22Rv1 (cell line): ENCODE data around the gene TRIP12.
"Not testable (repeated sequence)": the region's sequence is repeated elsewhere in the genome, so short reads cannot be mapped to it uniquely, and the experiment has no call there.

ENCODE experiments used
- H3K27ac ChIP-seq: fragments of 450-650 bp; 2 replicates; pipeline ENCODE4 v1.5.1; 2017
- ZFX ChIP-seq: fragments of 450-650 bp; IDR thresholded peaks from 2 replicates; pipeline ENCODE4 v1.6.1; 2017; ENCODE audit warnings: antibody characterized with exemption, borderline replicate concordance
- TF ChIP-seq, protein P1 (sequence below): fragments of 450-650 bp; IDR thresholded peaks from 2 replicates; pipeline ENCODE4 v1.5.1; 2017; ENCODE audit warnings: mild to moderate bottlenecking

TRIP12 gene

DNA sequence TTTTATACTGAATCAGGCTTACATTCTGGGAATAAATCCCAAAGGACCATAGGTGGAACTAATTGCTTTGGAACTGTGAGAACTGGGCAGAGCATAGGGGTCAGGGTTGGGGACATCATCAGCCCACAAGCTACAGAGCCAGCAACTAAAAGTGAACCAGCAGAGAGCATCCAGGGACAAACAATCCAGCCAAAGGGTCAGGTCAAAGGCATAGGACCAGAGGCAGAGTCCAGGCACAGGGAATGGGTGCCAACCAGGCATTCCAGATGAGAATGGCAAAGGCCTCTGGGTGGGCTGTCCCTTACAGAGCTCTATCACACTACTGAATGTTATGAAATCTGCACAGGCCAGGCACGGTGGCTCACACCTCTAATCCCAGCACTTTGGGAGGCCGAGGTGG, 195.2 kb downstream of the TRIP12 start:
- H3K27ac ChIP-seq: no peak overlapping the region
- TF ChIP-seq, protein P1, sequence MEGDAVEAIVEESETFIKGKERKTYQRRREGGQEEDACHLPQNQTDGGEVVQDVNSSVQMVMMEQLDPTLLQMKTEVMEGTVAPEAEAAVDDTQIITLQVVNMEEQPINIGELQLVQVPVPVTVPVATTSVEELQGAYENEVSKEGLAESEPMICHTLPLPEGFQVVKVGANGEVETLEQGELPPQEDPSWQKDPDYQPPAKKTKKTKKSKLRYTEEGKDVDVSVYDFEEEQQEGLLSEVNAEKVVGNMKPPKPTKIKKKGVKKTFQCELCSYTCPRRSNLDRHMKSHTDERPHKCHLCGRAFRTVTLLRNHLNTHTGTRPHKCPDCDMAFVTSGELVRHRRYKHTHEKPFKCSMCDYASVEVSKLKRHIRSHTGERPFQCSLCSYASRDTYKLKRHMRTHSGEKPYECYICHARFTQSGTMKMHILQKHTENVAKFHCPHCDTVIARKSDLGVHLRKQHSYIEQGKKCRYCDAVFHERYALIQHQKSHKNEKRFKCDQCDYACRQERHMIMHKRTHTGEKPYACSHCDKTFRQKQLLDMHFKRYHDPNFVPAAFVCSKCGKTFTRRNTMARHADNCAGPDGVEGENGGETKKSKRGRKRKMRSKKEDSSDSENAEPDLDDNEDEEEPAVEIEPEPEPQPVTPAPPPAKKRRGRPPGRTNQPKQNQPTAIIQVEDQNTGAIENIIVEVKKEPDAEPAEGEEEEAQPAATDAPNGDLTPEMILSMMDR: no peak
- TF ChIP-seq ZFX: no peak

DNA sequence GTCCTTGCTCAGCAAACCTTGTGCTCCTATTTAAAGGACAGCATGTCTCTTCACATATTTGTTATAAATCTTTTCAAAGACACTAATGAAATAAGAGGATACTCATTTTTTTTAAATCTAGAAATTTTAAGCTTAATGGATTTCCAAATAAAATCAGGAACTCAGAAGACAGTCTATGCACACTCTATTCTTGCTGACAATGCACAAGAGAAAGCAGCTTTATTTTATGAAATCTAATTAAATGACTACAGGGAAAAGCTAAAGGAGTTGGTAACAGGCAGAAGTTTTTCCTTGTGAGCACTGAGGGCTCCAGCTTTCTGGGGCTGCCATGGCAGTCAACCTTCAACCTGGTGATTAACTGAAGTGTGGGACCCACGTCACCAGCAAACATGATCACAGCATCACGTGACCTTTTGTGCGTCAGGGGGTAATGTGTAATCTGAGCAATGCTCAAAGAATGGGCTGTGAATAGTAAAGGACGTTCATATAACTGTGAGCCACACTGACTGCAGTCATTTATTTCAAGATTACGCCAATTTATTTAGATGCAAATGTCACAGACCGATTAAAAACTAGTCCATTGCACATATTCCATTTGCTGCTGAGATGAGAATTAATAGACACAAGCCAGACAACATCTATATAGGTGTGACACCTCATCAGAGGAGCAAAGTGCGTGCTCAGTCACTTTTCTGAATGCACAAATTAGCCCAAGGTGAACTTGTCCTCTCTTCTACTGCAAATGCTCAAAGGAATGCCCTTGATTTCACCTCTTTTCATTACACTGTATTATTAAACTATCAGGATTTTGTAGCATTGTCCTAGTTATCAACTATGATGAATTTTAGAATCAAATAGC, 195.9 kb downstream of the TRIP12 start:
- no peak overlapping the region for H3K27ac ChIP-seq
- TF ChIP-seq ZFX: no peak
- TF ChIP-seq, protein P1: no peak

DNA sequence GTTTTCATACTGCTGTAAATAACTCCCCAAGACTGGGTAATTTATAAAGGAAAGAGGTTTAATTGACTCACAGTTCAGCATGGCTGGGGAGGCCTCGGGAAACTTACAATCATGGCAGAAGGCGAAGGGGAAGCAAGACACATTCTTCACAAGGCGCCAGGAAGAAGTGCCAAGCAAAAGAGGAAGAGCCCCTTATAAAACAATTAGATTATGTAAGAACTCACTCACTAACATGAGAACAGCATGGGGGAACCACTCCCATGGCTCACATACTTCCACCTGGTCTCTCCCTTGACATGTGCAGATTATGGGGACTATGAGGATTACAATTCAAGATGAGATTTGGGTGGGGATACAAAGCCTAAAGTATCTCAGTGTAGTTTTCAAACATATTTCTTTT, 198.6 kb downstream of the TRIP12 start:
- not testable (repeated sequence) for H3K27ac ChIP-seq

DNA sequence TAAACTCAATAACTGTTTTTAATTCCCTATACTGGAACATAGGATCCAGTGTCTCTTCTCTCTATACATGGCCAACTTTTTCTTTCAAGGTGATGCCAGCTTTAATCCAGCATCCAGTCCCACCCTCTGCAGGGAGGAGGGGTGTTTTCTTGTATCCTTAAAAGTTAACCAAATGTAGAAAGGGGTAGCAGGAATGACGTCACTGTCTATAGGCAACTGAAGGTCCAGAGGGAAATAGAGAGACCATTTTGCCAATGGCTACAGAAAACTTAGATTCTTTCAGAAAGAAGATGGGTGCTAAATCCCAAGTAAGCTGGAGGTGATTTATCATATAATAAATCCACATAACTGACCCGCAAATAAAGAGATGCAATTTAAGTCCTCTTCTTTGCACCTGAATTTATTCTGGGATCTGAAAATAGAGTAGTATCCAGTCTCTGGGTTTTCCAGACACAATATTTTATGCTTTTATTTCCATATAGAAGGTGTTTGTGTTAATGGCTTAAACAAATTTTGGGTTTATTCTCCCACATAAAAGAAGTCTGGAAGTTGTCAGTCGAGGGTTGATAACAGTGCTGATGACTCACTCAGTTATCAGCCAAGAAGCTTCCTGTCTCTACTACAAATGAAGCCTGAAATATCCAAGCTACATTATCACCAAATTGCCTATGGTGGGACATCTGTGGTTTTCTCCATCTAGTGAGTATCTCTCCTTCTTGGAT, 201.7 kb downstream of the TRIP12 start:
- TF ChIP-seq, protein P1: no peak
- TF ChIP-seq ZFX: no peak
- no peak overlapping the region for H3K27ac ChIP-seq

DNA sequence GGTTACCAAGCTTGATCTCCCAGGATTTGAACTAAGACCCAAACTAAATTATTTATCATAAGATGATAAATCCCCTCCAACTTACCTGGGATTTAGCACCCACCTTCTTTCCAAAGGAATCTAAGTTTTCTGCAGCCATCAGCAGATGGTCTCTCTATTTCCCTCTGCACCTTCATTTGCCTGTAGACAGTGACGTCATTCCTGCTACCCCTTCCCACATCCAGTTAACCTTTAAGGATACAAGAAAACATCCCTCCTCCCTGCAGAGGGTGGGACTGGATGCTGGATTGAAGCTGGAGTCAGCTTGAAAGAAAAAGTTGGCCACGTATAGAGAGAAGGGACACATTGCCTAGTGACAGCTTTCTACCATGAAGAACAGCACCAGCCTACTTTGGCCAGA, 203.8 kb downstream of the TRIP12 start:
- H3K27ac ChIP-seq: no peak overlapping the region
- TF ChIP-seq, protein P1: no peak
- TF ChIP-seq ZFX: no peak

DNA sequence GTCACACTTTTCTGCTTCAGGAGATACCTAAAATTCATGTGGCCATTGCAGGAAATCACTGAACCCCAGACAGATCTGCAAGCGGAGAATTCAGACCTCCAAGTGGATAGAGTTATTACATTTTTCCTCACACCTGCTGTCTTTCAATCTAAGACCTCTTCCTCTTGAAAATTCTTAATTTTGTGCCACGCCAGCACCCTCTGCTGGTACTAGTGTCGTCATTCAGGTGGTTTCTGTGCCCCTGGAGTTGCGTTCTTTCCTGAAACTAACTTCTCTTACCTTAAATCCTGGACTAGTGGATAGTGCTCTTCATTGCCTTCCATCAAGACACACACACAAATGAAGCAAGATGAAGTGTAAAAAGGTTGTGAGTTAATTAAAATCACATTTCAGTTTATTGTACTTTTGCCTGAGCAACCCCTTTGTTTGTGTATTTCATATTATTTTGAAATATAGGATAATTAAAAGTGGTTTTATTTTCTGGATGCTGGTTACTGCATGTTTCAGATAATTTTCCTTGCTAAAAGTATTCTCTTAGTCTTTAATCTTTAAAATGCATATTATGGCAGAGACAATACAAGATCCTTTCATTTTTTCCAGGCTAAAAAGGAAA, 205.8 kb downstream of the TRIP12 start:
- no peak overlapping the region for H3K27ac ChIP-seq
- TF ChIP-seq ZFX: no peak
- TF ChIP-seq, protein P1: peak; percentile 84

DNA sequence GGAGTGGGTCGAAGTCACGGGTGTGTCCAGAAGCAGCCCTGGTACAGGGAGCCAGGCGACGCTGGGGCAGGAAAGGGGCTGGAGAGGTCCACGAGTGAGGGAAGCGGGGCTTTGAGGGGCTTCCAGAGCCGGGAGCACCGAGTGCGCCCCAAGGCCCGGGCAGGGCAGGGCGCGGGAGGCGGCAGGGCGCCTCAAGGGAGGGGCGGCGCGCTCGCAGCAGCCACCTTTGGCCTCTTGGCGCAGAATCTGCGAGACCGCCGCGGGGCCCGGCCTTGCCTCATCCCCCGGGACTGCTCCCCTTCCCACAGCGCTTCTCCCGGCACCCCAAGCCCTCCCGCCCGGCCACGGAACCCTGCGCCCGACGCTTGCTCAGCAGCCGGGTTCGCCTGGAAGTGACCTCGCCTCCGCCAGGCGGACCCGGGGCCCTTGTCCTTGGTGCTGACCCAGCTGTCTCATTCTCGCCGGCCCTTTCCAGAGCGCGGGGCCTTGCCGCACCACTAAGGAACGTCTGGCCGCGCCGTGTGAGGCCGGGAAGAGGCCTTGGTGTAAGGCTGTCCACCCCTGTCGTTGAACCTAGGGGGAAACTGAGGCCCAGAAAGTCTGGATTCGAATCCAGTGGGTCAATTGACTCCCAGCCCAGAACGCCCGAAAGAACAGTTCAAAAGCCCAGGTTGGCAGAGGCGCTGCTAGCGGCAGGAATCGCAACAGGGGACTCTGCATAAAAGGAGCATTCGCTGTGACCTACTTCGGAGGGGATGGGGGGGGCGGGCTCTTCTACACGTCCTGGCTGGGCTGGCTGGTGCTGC, 206.9 kb downstream of the TRIP12 start:
- TF ChIP-seq, protein P1: no peak
- TF ChIP-seq ZFX: no peak
- H3K27ac ChIP-seq: no peak overlapping the region
